NCI-H1417 (cell line): ENCODE measurements around the gene ANXA8.
A peak's percentile ranks its signal among the peaks of the same experiment; 100 is the strongest.

Source experiments
- DNase-seq, 3 experiments: peaks; one replicate each; lab custom pipeline; 2025; lab: John Stamatoyannopoulos, UW

The ANXA8 gene

DNA sequence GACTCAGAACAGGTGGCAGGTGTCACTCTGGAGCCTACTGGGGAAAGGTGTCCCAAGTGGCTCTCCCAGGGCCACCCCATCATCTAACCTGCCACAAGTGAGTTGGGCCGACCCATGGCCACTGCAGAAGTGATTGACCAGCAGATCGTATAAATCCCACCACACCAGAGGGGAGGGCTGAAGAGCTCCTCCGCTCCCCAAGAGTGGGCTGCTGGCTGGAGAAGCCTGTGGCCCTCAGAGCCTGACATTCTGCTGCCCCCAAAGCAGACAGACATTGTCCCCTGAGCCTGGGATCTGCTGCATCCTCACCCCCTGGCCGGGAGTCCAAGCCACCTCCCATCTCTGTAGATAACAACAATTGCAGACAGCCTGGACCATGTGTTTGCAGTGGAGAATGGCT, 36.7 kb downstream of the ANXA8 start:
- no peak for DNase-seq

DNA sequence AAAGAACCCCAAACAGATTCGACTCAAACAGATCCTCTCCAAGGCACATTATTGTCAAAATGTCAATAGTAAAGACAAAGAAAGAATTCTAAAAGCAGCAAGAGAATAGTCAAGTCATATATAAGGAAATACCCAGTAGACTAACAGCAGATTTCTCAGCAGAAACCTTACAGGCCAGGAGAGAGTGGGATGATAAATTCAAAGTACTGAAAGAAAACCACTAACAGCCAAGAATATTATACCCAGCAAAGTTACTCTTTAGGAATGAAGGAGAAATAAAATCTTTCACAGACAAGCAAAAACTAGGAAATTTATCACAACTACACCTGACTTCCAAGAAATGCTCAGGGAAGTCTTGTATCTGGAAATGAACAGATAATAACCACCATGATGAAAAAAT, 38.2 kb downstream of the ANXA8 start:
- no peak for DNase-seq

DNA sequence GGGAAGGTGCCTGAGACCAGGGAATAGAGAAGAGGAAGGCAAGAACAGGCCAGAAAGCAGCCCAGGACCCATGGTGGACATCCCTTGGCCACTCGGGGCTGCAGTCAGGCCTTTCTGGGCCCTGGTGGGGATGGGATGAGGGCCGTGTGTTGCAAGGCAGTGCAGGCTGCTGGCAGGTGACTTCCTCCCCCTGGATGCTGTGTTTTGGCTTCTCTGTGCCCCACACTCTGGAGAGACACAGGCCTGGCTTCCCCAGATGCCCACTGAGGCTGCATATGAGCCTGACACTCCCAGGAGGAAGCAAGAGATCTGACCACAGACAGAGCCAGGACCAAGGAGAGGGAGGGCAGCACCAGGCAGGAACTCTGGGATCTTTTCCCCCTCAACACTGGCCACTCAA, 39.9 kb downstream of the ANXA8 start:
- no peak for DNase-seq

DNA sequence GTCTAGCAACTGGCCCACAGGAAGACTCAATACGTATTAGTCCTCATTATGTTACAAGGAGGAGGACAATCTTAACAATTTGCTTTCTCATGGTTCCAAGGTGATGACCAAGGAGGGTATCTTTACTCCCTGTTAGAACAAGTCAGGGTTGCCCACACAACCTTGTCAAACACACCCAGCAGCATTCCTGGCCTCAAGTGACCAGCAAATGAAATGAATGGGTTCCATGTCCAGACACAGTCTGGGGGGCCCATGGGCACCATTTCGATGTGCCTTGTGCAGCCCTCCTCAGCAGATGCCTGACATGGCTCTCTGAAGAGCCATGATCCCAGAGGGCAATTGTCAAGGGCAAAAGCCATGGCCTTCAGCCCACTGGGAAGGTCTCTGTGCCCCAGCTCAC, 40.8 kb downstream of the ANXA8 start:
- no peak for DNase-seq

DNA sequence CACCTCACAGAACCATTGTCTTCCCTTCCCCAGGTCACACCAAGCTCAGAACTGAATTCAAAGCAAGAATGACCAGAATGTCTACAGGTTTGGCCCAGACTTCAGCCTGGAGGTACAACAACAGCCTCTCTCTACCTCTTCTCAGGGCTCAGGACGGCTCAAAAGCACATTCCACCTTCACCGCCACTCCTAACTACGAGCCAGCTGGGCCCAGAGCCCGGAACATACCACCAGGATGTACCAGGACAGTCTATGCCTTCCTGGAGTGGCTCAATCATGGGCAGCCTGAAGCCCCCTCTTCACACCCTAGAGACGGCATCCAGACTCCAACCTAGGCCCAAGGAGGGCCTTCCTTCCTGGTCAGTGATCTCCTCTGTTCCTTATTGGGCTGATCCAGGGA, 41.6 kb downstream of the ANXA8 start:
- DNase-seq: no peak

DNA sequence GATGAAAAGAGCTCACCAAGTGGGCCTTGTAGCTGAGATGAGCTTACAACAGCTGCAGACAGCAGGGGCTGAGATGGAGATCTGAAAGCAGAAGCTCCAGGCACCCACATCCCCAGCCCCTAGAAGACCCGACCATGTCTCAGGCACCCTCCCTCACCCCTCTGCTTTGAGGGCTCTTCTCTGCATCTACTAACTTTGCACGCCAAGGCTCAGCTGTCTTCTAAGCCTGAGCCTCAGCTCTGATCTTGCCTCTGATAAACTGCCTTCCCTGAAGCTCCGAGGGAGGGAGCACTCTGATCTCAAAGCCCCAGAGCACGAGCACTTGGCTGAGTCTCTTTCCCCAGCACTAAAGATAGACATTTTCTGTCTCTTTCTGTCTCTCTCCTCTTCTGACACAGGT, 42.0 kb downstream of the ANXA8 start:
- no peak for DNase-seq

DNA sequence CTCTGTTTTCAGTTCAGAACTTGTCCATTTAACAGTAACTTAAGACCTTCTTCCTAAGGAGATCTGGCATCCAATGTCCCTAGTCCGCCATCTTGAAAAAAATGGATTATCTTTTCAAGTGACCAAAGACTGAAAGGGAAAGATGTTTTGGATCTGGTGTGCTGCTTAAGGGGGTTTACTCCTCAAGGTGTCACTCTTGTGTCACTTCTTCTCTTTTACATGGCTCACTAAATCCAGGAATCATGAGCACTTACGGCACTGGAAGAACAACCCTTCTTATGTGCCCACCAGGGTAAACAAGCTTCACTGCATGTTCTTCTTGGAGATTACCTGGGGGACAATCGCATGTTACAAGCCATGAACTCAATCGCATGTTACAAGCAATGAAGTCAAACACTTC, 43.7 kb downstream of the ANXA8 start:
- DNase-seq: no peak

DNA sequence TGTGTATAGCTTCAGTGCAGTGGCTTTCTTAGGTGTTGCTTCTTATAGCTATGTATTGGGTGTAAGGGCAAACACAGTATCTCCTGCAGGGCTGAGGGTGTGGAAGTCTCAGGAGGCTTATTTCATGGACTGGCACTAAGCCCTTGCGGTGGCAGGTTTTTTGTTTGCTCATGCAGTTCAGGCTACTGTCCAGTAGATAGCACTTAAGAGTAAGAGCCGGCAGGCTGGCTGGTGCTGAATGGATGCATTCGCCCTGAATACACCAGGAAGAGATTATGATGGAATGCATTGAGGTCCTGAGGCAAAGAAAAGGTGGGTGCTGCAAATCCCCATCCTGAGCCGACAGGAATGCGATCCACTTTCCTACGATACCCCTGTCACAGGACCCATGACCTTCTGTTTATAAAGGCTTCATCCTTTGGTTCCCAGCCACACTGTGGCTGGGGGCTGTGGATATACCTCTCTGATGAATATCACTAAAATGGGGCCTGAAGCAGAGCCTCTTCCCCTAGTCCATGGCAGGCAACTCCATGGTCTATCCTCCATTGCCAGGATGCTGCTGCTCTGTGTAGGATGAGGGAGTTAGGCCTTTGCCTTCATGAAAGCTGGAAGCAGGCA, 44.9 kb downstream of the ANXA8 start:
- DNase-seq: peak; percentile 7 to 43 (median 22)

DNA sequence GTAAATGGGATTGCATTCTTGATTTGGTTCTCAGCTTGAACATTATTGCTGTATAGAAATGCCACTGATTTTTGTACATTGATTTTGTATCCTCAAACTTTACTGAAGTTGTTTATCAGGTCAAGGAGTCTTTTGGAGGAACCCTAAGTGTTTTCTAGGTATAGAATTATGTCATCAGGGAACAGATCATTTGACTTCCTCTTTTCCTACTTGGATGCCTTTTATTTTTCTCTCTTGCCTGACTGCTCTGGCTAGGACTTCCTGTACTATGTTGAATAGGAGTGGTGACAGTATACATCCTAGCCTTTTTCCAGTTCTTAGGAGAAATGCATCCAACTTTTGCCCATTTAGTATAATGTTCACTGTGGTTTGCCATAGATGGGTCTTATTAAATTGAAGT, 48.8 kb downstream of the ANXA8 start:
- no peak for DNase-seq

DNA sequence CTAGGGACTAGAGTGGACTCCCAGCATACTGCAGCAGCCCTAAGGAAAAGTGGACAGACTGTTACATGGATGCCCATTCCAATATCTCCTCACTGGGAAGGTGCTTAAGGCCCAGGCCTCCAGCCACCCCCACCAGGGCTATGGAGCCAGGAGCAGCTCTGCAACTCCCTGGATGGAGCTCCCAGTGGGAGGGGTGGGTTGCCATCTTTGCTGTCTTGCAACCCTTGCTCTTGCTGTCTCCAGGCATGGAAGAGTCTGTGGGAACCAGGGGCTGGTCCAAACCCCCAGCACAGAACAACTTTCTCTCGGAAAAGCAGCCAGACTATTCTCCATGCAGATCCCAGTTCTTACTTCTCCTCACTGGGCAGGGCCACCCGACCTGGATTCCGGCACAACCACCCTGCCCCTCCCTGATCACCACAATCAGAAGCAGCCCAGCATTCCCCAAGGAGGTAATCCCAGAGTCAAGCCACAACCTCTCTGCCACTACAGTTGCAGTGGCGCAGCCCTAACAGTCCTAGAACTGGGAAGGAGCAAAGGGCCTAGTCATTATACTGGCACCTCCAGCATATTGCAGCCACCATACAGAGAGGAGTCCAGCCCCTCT, 58.0 kb downstream of the ANXA8 start:
- DNase-seq: no peak

DNA sequence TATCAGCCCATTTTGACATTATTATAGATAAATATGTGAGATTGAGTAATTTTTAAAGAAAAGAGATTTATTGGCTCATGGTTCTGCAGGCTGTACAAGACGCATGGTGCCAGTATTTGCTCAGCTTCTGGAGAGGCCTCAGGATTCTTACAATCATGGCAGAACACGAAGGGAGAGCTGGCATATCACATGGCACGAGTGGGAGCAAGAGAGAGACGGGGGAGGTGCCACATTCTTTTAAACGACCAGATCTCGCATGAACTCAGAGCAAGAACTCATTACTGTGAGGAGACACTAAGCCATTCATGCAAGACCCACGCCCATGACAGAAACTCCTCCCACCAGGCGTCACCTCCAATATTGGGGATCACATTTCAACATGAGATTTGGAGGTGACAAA, 59.7 kb downstream of the ANXA8 start:
- no peak for DNase-seq

DNA sequence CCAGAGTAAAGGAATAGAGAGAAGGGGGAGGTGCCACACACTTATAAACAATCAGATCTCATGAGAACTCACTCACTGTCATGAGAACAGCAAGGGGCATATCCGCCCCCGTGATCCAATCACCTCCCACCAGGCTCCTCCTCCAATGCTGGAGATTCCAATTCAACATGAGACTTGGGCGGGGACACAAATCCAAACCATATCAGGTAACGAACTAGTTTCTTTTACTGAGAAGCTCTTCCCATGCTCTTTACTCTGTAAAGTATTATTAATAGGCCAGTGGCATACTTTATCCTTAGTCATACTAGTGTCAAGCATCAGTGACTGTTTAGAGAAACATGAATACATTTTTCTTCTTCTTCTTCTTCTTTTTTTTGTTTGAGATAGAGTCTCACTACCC, 60.4 kb downstream of the ANXA8 start:
- DNase-seq: no peak

DNA sequence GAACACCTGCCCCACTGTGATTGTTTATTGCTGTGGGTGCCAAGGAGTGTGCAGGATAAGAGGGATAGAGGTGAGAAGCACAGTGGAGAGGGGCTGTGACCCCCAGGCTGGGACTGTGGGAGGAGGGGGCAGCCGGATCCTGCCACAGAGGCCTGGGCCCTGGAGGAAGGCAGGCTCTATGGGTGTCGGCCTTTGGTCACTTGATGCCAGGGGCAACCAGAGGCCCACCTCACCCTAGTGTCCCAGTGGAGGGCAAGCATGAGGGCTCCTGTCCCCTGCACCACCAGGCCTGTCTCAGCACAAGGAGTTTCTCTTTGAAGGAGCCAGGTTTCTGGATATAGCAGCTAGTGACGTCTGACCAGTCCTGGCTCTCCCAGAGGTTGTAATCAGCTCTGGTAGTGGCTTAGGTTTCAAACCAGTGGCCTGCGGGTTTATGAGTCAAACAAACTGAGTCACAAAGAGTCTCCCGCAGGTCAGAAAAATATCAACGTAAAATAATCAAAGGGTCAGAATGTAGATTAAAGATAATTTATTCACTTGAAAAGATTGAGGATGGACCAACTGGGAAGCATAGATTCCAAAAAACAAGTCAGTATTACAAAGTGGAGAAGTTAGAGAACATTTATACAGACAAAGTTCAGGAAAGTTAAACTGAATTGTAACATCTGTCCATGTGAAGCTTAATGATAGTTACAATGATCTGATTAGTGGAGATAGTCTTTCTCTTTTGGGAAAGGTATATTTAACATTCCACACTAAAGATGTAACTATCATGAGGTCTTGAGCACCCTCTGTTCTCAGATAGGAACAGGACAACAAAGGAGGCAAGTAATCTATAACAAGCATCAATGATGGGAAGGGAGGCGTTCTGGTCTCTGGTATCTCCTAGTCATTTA, 62.6 kb downstream of the ANXA8 start:
- DNase-seq: no peak

DNA sequence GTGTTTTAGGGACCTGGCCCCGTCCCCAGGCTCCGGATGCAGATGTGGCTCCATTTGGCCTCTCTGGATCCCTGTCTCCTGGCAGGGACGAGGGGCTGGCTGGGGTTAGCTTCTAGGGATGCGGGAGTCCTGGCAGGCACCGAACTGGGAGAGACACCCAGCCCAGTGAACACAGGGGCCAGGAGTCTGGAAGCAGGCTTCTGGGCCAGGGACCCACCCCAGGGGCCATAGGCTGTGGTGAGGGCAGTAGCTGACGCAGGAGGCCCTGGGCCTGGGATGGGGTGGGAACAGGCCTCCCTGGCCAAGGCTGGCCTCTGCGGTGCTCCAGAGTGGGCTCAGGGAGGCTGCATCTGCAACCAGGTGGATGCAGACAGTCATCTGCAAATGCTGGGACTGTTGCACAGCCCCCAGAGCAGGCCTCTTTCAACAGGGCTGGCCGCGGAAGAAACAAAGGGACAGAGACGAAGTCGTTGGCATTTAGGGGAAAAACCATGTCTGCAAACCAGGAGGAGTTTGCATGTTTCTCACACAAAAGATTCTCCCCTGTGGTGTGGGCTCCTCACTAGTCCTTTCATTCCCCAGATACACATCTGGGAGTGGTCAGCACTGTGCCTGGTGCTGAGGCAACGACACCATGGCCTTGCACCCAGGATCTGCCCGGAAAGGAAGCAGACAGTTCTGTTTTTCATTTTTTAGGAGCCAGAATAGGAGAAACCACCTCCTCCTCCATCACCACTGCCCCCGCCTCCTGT, 63.4 kb downstream of the ANXA8 start:
- DNase-seq: no peak

DNA sequence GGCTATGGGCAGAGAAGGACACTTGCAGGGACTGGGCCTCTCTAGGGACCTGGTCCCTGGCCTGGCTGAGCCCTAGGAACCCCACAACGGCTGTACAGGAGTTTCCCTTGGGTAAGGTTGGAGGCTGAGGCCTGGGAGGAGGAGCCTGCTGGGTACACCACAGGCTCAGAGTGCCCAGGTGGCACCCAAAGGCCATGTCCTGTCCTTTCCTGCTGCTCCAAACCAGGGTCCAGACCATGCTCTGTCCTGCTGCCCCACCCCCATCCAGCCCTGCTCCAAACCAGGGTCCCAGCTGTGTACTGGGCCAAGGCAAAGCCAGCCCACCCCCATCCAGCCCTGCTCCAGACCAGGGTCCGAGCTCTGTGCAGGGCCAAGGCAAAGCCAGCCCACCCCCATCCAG, 64.5 kb downstream of the ANXA8 start:
- DNase-seq: no peak

DNA sequence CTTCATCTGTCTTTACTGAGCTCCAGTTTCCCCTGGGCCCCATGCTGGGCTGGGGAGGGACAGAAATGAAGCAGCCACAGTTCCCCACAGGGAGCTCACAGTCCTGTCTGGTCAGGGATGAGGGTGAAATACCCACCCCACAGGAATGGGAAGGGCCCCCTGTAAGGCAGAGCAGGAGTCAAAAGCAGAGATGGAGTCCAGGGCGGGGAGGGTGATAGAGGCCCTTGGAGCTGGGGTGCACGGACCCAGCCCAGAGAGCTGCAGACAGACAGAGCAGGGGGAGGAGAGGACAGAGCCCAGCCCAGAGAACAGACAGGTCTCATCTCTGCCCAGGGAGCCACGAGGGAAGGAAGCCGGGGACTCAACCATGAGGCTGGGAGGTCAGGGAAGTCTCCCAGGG, 64.9 kb downstream of the ANXA8 start:
- no peak for DNase-seq

DNA sequence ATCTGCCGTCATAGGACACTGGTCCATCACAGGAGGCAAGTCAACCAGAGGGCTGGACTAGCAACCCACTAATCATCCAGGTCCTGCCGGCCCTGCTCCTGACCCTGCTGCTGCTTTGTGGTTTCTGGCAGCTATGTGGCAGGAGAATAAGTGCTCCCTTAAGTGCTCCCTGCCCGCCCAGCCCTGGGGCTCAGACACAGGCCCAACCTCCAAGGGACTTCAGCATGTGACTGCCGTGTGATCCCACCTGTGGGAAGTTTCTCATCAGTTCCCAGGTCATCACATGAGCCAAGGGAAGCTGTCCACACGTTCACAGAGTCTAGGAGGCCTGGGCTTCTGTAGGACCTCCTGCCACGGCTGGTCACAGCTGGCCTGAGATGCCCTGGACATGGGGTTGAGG, 65.6 kb downstream of the ANXA8 start:
- no peak for DNase-seq
